Upper lobe of left lung (tissue), 4 donors: ENCODE data around the gene C20orf173.

ENCODE experiments used
- CTCF ChIP-seq, 6 experiments: fragments of 450-650 bp in 4 of 6; fragments of 200-600 bp in 2 of 6; sonication (generic) in 2 of 6; IDR thresholded peaks; one replicate each; pipeline ENCODE4 v1.5.1; 2016 to 2019; ENCODE audit warnings: antibody characterized with exemption in 6 of 6
- POLR2A ChIP-seq, 4 donors: fragments of 450-650 bp; IDR thresholded peaks; one replicate each; pipeline ENCODE4 v1.5.1; 2016 to 2017; ENCODE audit warnings: antibody characterized with exemption in 4 of 4, mild to moderate bottlenecking in 2 of 4
- POLR2AphosphoS5 ChIP-seq, 2 donors: sonication (generic); formaldehyde crosslinking; IDR thresholded peaks; one replicate each; pipeline ENCODE4 v1.5.1; 2017; ENCODE audit warnings: antibody characterized with exemption in 2 of 2

- TF ChIP-seq CTCF (IDR thresholded peaks at IDR 0.05) (no peak), POLR2A (IDR thresholded peaks at IDR 0.05) (no peak), POLR2AphosphoS5 (IDR thresholded peaks at IDR 0.05) (no peak)
Observed at GRCh38 chr20:35514371-35514932, 15.0 kb downstream of the C20orf173 start.
